ENCODE results near the gene FOXC1.

FOXC1 gene

DNA sequence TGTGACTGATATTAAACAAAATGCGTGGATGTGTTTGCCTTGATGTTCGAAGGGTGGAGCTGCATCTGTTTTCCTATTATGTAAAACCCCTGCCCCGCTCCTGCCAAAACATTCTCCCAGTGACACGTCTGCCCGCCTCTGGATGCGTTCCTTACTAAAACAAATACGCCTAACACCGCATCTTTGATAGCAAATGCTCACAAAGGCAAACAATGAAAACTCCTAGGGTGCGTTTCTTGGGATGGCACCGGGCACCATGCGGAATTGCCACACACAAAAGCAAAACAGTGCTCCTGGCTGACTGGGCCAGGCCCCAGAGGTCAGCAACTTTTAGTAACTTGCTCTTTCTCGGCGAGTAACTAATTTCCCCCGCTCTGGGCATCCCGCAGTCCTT is 9.0 kb upstream of the FOXC1 start:
- Histone ChIP-seq H3K79me2 (ENCODE audit: insufficient read depth, low read length) (no peaks in the 10 kb centered on the region), H3K9ac (ENCODE audit: low read depth, low read length) (no peak overlapping the region), H3K4me3 (ENCODE audit: low read depth in 1 of 2, low read length in 2 of 2) (no peak overlapping the region), H2AFZ (ENCODE audit: low read depth, low read length) (no peak overlapping the region), H3K27ac (ENCODE audit: low read length) (no peak overlapping the region), H3K9me3 (ENCODE audit: insufficient read depth, low read length, severe bottlenecking) (no peaks in the 10 kb centered on the region), H3K4me1 (ENCODE audit: insufficient read depth, low read length) (peaks cover 16% of the 10 kb centered on the region), H3K4me2 (ENCODE audit: insufficient read depth, low read length) (no peak overlapping the region), H4K20me1 (ENCODE audit: insufficient read depth, low read length) (no peaks in the 10 kb centered on the region), H3K27me3 (ENCODE audit: insufficient read depth, low read length, poor library complexity) (peaks cover 2% of the 10 kb centered on the region), H3K36me3 (ENCODE audit: insufficient read depth, low read length) (no peaks in the 10 kb centered on the region)
- no peak for ATAC-seq (ENCODE audit: insufficient read depth, low read depth)
- TF ChIP-seq, protein P1, sequence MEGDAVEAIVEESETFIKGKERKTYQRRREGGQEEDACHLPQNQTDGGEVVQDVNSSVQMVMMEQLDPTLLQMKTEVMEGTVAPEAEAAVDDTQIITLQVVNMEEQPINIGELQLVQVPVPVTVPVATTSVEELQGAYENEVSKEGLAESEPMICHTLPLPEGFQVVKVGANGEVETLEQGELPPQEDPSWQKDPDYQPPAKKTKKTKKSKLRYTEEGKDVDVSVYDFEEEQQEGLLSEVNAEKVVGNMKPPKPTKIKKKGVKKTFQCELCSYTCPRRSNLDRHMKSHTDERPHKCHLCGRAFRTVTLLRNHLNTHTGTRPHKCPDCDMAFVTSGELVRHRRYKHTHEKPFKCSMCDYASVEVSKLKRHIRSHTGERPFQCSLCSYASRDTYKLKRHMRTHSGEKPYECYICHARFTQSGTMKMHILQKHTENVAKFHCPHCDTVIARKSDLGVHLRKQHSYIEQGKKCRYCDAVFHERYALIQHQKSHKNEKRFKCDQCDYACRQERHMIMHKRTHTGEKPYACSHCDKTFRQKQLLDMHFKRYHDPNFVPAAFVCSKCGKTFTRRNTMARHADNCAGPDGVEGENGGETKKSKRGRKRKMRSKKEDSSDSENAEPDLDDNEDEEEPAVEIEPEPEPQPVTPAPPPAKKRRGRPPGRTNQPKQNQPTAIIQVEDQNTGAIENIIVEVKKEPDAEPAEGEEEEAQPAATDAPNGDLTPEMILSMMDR (IDR thresholded peaks at IDR 0.05; ENCODE audit: borderline replicate concordance, extremely low read depth, low read length, poor library complexity, severe bottlenecking), result no peak
- TF ChIP-seq EZH2 (IDR thresholded peaks at IDR 0.05; ENCODE audit: borderline replicate concordance, low read depth, low read length, severe bottlenecking), result no peak
- DNase-seq, result no peak

DNA sequence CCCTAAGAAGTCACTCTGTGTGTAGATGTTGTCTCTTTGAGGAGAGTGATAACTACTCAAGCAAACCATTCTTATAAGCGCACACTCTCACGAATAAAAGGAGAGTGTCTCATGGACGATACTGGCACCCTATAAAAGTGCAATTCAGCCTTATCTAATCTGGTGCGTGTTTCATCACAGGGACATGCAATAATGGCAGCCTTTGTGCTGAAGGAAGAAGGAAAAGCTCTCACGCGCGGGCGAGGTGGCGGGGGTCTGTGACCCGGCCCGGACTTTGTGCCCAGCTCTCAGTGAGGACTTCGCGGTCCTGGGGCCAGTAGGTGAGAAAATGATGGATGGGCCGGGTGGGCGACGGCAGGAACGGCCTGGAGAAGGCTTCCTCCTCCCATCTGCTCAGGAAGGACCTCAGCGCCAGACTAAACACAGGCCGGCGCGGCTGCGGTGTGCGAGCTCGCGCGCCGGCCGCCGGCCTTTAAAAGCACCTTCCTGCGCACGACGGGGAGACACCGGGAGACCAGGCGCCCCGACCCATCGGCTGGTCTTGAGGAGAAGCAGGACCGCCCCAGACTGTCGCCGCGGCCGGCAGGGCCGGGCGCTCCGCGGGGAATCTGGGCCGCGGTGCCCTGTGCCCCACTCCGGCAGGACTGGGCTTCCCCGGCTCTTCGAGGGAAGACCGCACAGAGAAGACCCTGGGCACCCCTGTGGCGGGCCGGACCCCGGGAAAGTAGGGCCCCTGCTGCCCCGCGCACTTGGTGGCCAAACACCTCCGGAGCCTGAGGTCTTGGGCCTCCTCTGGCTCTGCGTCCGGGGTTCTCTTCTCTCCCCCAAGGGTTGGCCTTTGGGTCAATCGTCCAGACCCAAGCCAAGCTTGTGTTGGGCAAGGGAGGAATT is 8.3 kb upstream of the FOXC1 start:
- no peak overlapping the region for H2AFZ ChIP-seq (ENCODE audit: low read depth, low read length)
- H3K27me3 ChIP-seq (ENCODE audit: insufficient read depth, low read length, poor library complexity), result no peaks in the 10 kb centered on the region
- DNase-seq, result no peak
- ATAC-seq (ENCODE audit: insufficient read depth, low read depth), result no peak
- H3K4me1 ChIP-seq (ENCODE audit: insufficient read depth, low read length), result peaks cover 10% of the 10 kb centered on the region
- H3K36me3 ChIP-seq (ENCODE audit: insufficient read depth, low read length), result no peaks in the 10 kb centered on the region
- H3K27ac ChIP-seq (ENCODE audit: low read length), result no peak overlapping the region
- no peak overlapping the region for H3K4me2 ChIP-seq (ENCODE audit: insufficient read depth, low read length)
- H3K79me2 ChIP-seq (ENCODE audit: insufficient read depth, low read length), result no peaks in the 10 kb centered on the region
- no peak overlapping the region for H3K4me3 ChIP-seq (ENCODE audit: low read depth in 1 of 2, low read length in 2 of 2)
- H3K9me3 ChIP-seq (ENCODE audit: insufficient read depth, low read length, severe bottlenecking), result no peaks in the 10 kb centered on the region
- no peaks in the 10 kb centered on the region for H4K20me1 ChIP-seq (ENCODE audit: insufficient read depth, low read length)
- H3K9ac ChIP-seq (ENCODE audit: low read depth, low read length), result no peak overlapping the region
- TF ChIP-seq EZH2 (IDR thresholded peaks at IDR 0.05; ENCODE audit: borderline replicate concordance, low read depth, low read length, severe bottlenecking), result no peak
- TF ChIP-seq, protein P1 (IDR thresholded peaks at IDR 0.05; ENCODE audit: borderline replicate concordance, extremely low read depth, low read length, poor library complexity, severe bottlenecking), result no peak

DNA sequence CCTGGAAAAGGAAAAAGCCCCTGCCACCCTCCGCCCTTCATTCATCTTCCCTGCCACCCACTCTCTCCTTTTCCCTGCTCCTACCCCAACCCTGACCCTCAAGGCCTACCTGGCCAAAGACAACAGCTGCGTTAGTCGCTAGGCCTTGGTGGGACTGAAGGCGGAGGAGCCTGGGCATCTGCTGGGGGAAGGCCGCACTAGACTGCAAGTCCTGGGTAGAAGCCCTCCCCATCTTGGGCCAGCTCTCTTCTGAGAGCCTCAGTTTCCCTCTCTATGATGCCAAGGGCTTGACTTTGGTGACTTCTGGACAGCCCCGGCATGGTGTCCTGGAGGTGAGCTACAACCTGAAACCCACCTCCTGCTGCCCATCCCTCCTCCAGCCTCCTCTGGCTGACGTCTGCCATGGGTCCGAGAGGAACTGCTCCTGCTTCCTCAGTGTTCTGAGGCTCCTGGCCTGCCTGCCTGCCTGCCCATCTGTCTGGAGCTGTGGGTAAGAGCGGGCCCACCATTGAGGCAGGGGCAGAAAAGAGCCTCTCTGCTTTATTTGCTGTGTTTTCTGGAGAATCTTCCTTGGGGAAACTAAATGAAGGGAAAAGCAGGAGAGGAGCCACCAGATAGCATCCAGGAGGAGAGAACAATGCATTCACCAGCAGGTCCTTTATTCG is 7.5 kb upstream of the FOXC1 start:
- Histone ChIP-seq H3K9ac (ENCODE audit: low read depth, low read length) (no peak overlapping the region), H3K4me2 (ENCODE audit: insufficient read depth, low read length) (no peak overlapping the region), H3K27me3 (ENCODE audit: insufficient read depth, low read length, poor library complexity) (no peaks in the 10 kb centered on the region), H3K4me3 (ENCODE audit: low read depth in 1 of 2, low read length in 2 of 2) (no peak overlapping the region), H2AFZ (ENCODE audit: low read depth, low read length) (no peak overlapping the region), H3K79me2 (ENCODE audit: insufficient read depth, low read length) (no peaks in the 10 kb centered on the region), H3K36me3 (ENCODE audit: insufficient read depth, low read length) (no peaks in the 10 kb centered on the region), H4K20me1 (ENCODE audit: insufficient read depth, low read length) (no peaks in the 10 kb centered on the region), H3K27ac (ENCODE audit: low read length) (no peak overlapping the region; the same call in 1 of the 2 replicates), H3K4me1 (ENCODE audit: insufficient read depth, low read length) (peaks cover 4% of the 10 kb centered on the region; the same call in 1 of the 2 replicates), H3K9me3 (ENCODE audit: insufficient read depth, low read length, severe bottlenecking) (no peaks in the 10 kb centered on the region)
- DNase-seq (no peak), ATAC-seq (ENCODE audit: insufficient read depth, low read depth) (no peak)
- no peak for TF ChIP-seq EZH2 (IDR thresholded peaks at IDR 0.05; ENCODE audit: borderline replicate concordance, low read depth, low read length, severe bottlenecking)
- TF ChIP-seq, protein P1 (IDR thresholded peaks at IDR 0.05; ENCODE audit: borderline replicate concordance, extremely low read depth, low read length, poor library complexity, severe bottlenecking), result no peak
